ENCODE results near the gene RTN4RL1. TPM values are rescaled to one million over a fixed set of nuclear protein-coding genes. Genes with fewer than 3 reads are reported as not detected.

Gene RTN4RL1
- total RNA-seq, 2 experiments from 2014 or later, result not detected

GRCh38 chr17:2040219-2040827 is 15.2 kb upstream of the RTN4RL1 start:
- intact Hi-C loops (cut with micrococcal nuclease; ENCODE audit: unreplicated experiment), result no loop called here
- H3K79me2 ChIP-seq (ENCODE audit: insufficient read depth, low read depth, low read length), result peaks cover 6% of the 10 kb centered on the region; the same call in 1 of the 2 replicates
- peaks cover 55% of the 10 kb centered on the region for H3K36me3 ChIP-seq (ENCODE audit: insufficient read depth, low read length)
- H2AFZ ChIP-seq (ENCODE audit: low read length), result no peak overlapping the region
- BruUV-seq (replicated peaks), result no TSS peak
- peaks cover 15% of the 10 kb centered on the region for H3K4me1 ChIP-seq (ENCODE audit: insufficient read depth, low read length, poor library complexity, severe bottlenecking)
- DNase-seq (ENCODE audit: low spot score), result no peak
- no peak overlapping the region for H3K27ac ChIP-seq (ENCODE audit: low read depth, low read length, poor library complexity, severe bottlenecking)
- H3K4me3 ChIP-seq (ENCODE audit: low read depth, low read length, poor library complexity, severe bottlenecking), result no peak overlapping the region
- TF ChIP-seq CTCF (conservative IDR thresholded peaks at IDR 0.05; ENCODE audit: low read length) (no peak), EZH2phosphoT487 (IDR thresholded peaks at IDR 0.05; ENCODE audit: borderline replicate concordance, low read depth, low read length) (no peak)
- POLR2A ChIA-PET, result no interaction called here
- H3K4me2 ChIP-seq (ENCODE audit: low read length), result no peak overlapping the region
- H3K9me2 ChIP-seq (ENCODE audit: insufficient read depth, low read length), result no peaks in the 10 kb centered on the region
- H3K9me3 ChIP-seq (ENCODE audit: low read length), result no peaks in the 10 kb centered on the region
- H4K20me1 ChIP-seq (ENCODE audit: insufficient read depth, low read length), result no peaks in the 10 kb centered on the region
- CTCF ChIA-PET (ENCODE audit: unreplicated experiment), result no interaction called here

GRCh38 chr17:2037155-2037554 is 12.0 kb upstream of the RTN4RL1 start:
- DNase-seq (ENCODE audit: low spot score), result no peak
- Histone ChIP-seq H3K4me3 (ENCODE audit: low read depth, low read length, poor library complexity, severe bottlenecking) (no peak overlapping the region), H3K9me2 (ENCODE audit: insufficient read depth, low read length) (no peaks in the 10 kb centered on the region), H3K79me2 (ENCODE audit: insufficient read depth, low read depth, low read length) (no peaks in the 10 kb centered on the region; the same call in 1 of the 2 replicates), H2AFZ (ENCODE audit: low read length) (no peak overlapping the region), H3K4me1 (ENCODE audit: insufficient read depth, low read length, poor library complexity, severe bottlenecking) (peaks cover 18% of the 10 kb centered on the region), H3K4me2 (ENCODE audit: low read length) (no peak overlapping the region), H4K20me1 (ENCODE audit: insufficient read depth, low read length) (no peaks in the 10 kb centered on the region), H3K36me3 (ENCODE audit: insufficient read depth, low read length) (peaks cover 41% of the 10 kb centered on the region), H3K9me3 (ENCODE audit: low read length) (no peaks in the 10 kb centered on the region), H3K27ac (ENCODE audit: low read depth, low read length, poor library complexity, severe bottlenecking) (no peak overlapping the region)
- POLR2A ChIA-PET, result no interaction called here
- TF ChIP-seq CTCF (conservative IDR thresholded peaks at IDR 0.05; ENCODE audit: low read length) (no peak), EZH2phosphoT487 (IDR thresholded peaks at IDR 0.05; ENCODE audit: borderline replicate concordance, low read depth, low read length) (no peak)
- CTCF ChIA-PET (ENCODE audit: unreplicated experiment), result no interaction called here
- intact Hi-C loops (cut with micrococcal nuclease; ENCODE audit: unreplicated experiment), result no loop called here
- no TSS peak for BruUV-seq (replicated peaks)
